ENCODE results near the gene SERF2. TPM values are rescaled to one million over a fixed set of nuclear protein-coding genes. Genes with fewer than 3 reads are reported as not detected.

SERF2 gene
- total and polyA plus RNA-seq, 2 of the 13 experiments (the other 11 are each of a cell fraction or from before 2014, with no cell fraction given) = 811 to 1,257 TPM

- TF ChIP-seq NFAT5 (CRISPR knock-in tag; IDR thresholded peaks at IDR 0.05) (no peak; the same call in 1 of the 2 replicates), JUNB (CRISPR knock-in tag; IDR thresholded peaks at IDR 0.05; ENCODE audit: borderline replicate concordance) (no peak), ZNF543 (CRISPR knock-in tag; IDR thresholded peaks at IDR 0.05) (no peak), SMAD1 (CRISPR knock-in tag; IDR thresholded peaks at IDR 0.05; ENCODE audit: borderline replicate concordance, low read depth) (peak; percentile 76; the same call in 1 of the 2 replicates), ZNF503 (CRISPR knock-in tag; IDR thresholded peaks at IDR 0.05) (peak; percentile 38; the same call in 1 of the 2 replicates), ZFX (CRISPR knock-in tag; IDR thresholded peaks at IDR 0.05; ENCODE audit: low read depth) (peak; percentile 74), ARID4A (CRISPR knock-in tag; IDR thresholded peaks at IDR 0.05; ENCODE audit: borderline replicate concordance) (peak; percentile 90), HDAC1 (CRISPR knock-in tag; IDR thresholded peaks at IDR 0.05) (peak; percentile 57), ZBTB1 (CRISPR knock-in tag; IDR thresholded peaks at IDR 0.05; ENCODE audit: borderline replicate concordance) (no peak), EZH2 (conservative IDR thresholded peaks at IDR 0.05; ENCODE audit: low read depth, low read length) (no peak), MEF2D (CRISPR knock-in tag; IDR thresholded peaks at IDR 0.05) (0 out of 2 replicates have a peak, but pooled peaks have one; percentile 32), MAFF (IDR thresholded peaks at IDR 0.05; ENCODE audit: low read depth, low read length) (no peak), BHLHE40 (IDR thresholded peaks at IDR 0.05; ENCODE audit: low read length) (peak; percentile 96), ZNF224 (CRISPR knock-in tag; IDR thresholded peaks at IDR 0.05) (no peak), SRSF1 (optimal IDR thresholded peaks at IDR 0.05; ENCODE audit: low read depth, low read length) (peak; percentile 39), HOXA9 (CRISPR knock-in tag; IDR thresholded peaks at IDR 0.05; ENCODE audit: borderline replicate concordance) (no peak), ARNTL (CRISPR knock-in tag; IDR thresholded peaks at IDR 0.05) (peak; percentile 98)
These were observed at the start of gene SERF2 (continued) for GRCh38 chr15:43791993-43792760.

All from HepG2 (cell line).